Gastrocnemius medialis (tissue), 4 donors: ENCODE measurements around the gene CALCB. TPM values are rescaled to one million over a fixed set of nuclear protein-coding genes. Genes with fewer than 3 reads are reported as not detected.

Source experiments
- ATAC-seq, 2 donors: fragments of 150-250 bp; one replicate each; pipeline ENCODE4 v1.9.1; 2016
- DNase-seq, 2 donors: peaks; one replicate each; pipeline ENCODE4 v3.0.0-alpha.2; 2019
- H3K27ac ChIP-seq, 4 donors: fragments of 200-600 bp; sonication (generic); 1 replicate in 1 of 4; 2 replicates in 3 of 4; pipeline ENCODE4 v1.5.1; 2016 to 2018; ENCODE audit warnings: mild to moderate bottlenecking in 2 of 4, moderate library complexity in 1 of 4
- H3K27me3 ChIP-seq, 3 donors: fragments of 200-600 bp; sonication (generic) in 2 of 3; 1 replicate in 1 of 3; 2 replicates in 2 of 3; pipeline versions ENCODE4 v1.5.1 to v1.6.0; 2016 to 2019; ENCODE audit warnings: mild to moderate bottlenecking in 1 of 3, moderate library complexity in 1 of 3
- H3K36me3 ChIP-seq, 2 donors: fragments of 200-600 bp; sonication (generic) in 1 of 2; one replicate each; pipeline ENCODE4 v1.5.1; 2017 to 2018
- H3K4me1 ChIP-seq, 2 donors: fragments of 200-600 bp; sonication (generic) in 1 of 2; one replicate each; pipeline ENCODE4 v1.5.1; 2016 to 2017; ENCODE audit warnings: mild to moderate bottlenecking in 2 of 2
- H3K4me3 ChIP-seq, 4 donors: fragments of 200-600 bp; sonication (generic) in 3 of 4; 1 replicate in 1 of 4; 2 replicates in 3 of 4; pipeline ENCODE4 v1.5.1; 2016 to 2019; ENCODE audit warnings: mild to moderate bottlenecking in 2 of 4
- H3K9me3 ChIP-seq, 3 donors: fragments of 200-600 bp; sonication (generic) in 2 of 3; 1 replicate in 1 of 3; 2 replicates in 2 of 3; pipeline ENCODE4 v1.5.1; 2016 to 2019
- CTCF ChIP-seq, 5 experiments: fragments of 450-650 bp in 3 of 5; fragments of 200-600 bp in 2 of 5; sonication (generic) in 2 of 5; IDR thresholded peaks in 4 of 5; conservative IDR thresholded peaks in 1 of 5; 1 replicate in 4 of 5; 2 replicates in 1 of 5; pipeline ENCODE4 v1.5.1; 2016 to 2019; ENCODE audit warnings: antibody characterized with exemption in 5 of 5, mild to moderate bottlenecking in 3 of 5, moderate library complexity in 3 of 5
- POLR2A ChIP-seq, 2 donors: fragments of 450-650 bp; IDR thresholded peaks; one replicate each; pipeline ENCODE4 v1.6.1; 2017; ENCODE audit warnings: antibody characterized with exemption in 2 of 2, mild to moderate bottlenecking in 2 of 2, moderate library complexity in 2 of 2
- in situ Hi-C, 4 donors: fragments of 200-750 bp; cut with MboI; loops; one replicate each; pipeline versions ENCODE4 v1.15.0 to v1.8.0; 2017; ENCODE audit warnings: low sequenced_read_pairs in 4 of 4
- intact Hi-C: fragments of 100-400 bp; cut with DNase I; formaldehyde crosslinking; loops from one replicate; pipeline ENCODE4 v1.15.1; 2023; ENCODE audit warnings: low total_unique reads
- total RNA-seq, 4 donors: library from RNA; depleted of rRNA; stranded (reverse); fragments of >200 nt; gene quantifications; one replicate each; pipeline versions ENCODE4 v1.1.0 to v1.2.3, GENCODE V29; 2016

Gene CALCB
- total RNA-seq, 4 donors from 2014 or later, result not detected

- H3K4me3 ChIP-seq, result no peak overlapping the region
- DNase-seq (no peak), ATAC-seq (no peak)
- H3K36me3 ChIP-seq, result no peaks in the 10 kb centered on the region
- H3K27me3 ChIP-seq, result no peaks in the 10 kb centered on the region
- intact Hi-C loops, result no loop called here
- no peaks in the 10 kb centered on the region for H3K9me3 ChIP-seq
- H3K4me1 ChIP-seq, result no peaks in the 10 kb centered on the region
- TF ChIP-seq CTCF (IDR thresholded peaks at IDR 0.05 in 4 of 5, conservative IDR thresholded peaks at IDR 0.05 in 1 of 5) (no peak), POLR2A (IDR thresholded peaks at IDR 0.05) (no peak)
- no peak overlapping the region for H3K27ac ChIP-seq
- in situ Hi-C loops, result loop anchor here in 1 of 4 donors (25.0 kb wide), 1 partner anchor 181 kb away; no protein-coding TSS in a partner anchor
Measured at GRCh38 chr11:15093432-15093831, 20.0 kb downstream of the CALCB start.

GRCh38 chr11:15095736-15096228 lies 22.4 kb downstream of the CALCB start:
- no peaks in the 10 kb centered on the region for H3K4me1 ChIP-seq
- in situ Hi-C loops (loop anchor here in 1 of 4 donors (25.0 kb wide), 1 partner anchor 183 kb away; no protein-coding TSS in a partner anchor), intact Hi-C loops (no loop called here)
- DNase-seq, result no peak
- no peaks in the 10 kb centered on the region for H3K9me3 ChIP-seq
- no peaks in the 10 kb centered on the region for H3K36me3 ChIP-seq
- ATAC-seq, result no peak
- TF ChIP-seq POLR2A (IDR thresholded peaks at IDR 0.05) (no peak), CTCF (IDR thresholded peaks at IDR 0.05 in 4 of 5, conservative IDR thresholded peaks at IDR 0.05 in 1 of 5) (no peak)
- no peak overlapping the region for H3K4me3 ChIP-seq
- H3K27ac ChIP-seq, result no peak overlapping the region
- no peaks in the 10 kb centered on the region for H3K27me3 ChIP-seq

GRCh38 chr11:15097411-15097810 lies 24.0 kb downstream of the CALCB start:
- in situ Hi-C loops, result loop anchor here in 1 of 4 donors (25.0 kb wide), 1 partner anchor 185 kb away; no protein-coding TSS in a partner anchor
- Histone ChIP-seq H3K9me3 (no peaks in the 10 kb centered on the region), H3K27me3 (no peaks in the 10 kb centered on the region), H3K4me3 (no peak overlapping the region), H3K36me3 (no peaks in the 10 kb centered on the region), H3K4me1 (no peaks in the 10 kb centered on the region), H3K27ac (no peak overlapping the region)
- ATAC-seq (no peak), DNase-seq (no peak)
- intact Hi-C loops, result no loop called here
- no peak for TF ChIP-seq POLR2A (IDR thresholded peaks at IDR 0.05)
- TF ChIP-seq CTCF (IDR thresholded peaks at IDR 0.05 in 4 of 5, conservative IDR thresholded peaks at IDR 0.05 in 1 of 5), result no peak

GRCh38 chr11:15099267-15099666 lies 25.9 kb downstream of the CALCB start:
- TF ChIP-seq POLR2A (IDR thresholded peaks at IDR 0.05) (no peak), CTCF (IDR thresholded peaks at IDR 0.05 in 4 of 5, conservative IDR thresholded peaks at IDR 0.05 in 1 of 5) (no peak)
- DNase-seq (no peak), ATAC-seq (no peak)
- in situ Hi-C loops, result loop anchor here in 1 of 4 donors (25.0 kb wide), 1 partner anchor 187 kb away; no protein-coding TSS in a partner anchor
- Histone ChIP-seq H3K27ac (no peak overlapping the region), H3K4me3 (no peak overlapping the region), H3K9me3 (no peaks in the 10 kb centered on the region), H3K4me1 (no peaks in the 10 kb centered on the region), H3K36me3 (no peaks in the 10 kb centered on the region), H3K27me3 (no peaks in the 10 kb centered on the region)
- intact Hi-C loops, result no loop called here
